Bladder microvascular endothelial cell (primary cell): ENCODE measurements around the gene WDR35. TPM values are rescaled to one million over a fixed set of nuclear protein-coding genes. Genes with fewer than 3 reads are reported as not detected.

Experiments used
- total RNA-seq: library from RNA; depleted of rRNA; stranded (reverse); fragments of >200 nt; gene quantifications from 2 replicates; pipeline ENCODE4 v1.2.3, GENCODE V29; 2014

WDR35 gene
- total RNA-seq = 5.3 and 12.1 TPM in 2 replicates

GRCh38 chr2:19989667-19990415 is at the start of gene WDR35:
Gene WDR35, minus strand, starts transcription at chr2:19990105. Its CDS starts 90 bp downstream, at chr2:19990015.

DNA sequence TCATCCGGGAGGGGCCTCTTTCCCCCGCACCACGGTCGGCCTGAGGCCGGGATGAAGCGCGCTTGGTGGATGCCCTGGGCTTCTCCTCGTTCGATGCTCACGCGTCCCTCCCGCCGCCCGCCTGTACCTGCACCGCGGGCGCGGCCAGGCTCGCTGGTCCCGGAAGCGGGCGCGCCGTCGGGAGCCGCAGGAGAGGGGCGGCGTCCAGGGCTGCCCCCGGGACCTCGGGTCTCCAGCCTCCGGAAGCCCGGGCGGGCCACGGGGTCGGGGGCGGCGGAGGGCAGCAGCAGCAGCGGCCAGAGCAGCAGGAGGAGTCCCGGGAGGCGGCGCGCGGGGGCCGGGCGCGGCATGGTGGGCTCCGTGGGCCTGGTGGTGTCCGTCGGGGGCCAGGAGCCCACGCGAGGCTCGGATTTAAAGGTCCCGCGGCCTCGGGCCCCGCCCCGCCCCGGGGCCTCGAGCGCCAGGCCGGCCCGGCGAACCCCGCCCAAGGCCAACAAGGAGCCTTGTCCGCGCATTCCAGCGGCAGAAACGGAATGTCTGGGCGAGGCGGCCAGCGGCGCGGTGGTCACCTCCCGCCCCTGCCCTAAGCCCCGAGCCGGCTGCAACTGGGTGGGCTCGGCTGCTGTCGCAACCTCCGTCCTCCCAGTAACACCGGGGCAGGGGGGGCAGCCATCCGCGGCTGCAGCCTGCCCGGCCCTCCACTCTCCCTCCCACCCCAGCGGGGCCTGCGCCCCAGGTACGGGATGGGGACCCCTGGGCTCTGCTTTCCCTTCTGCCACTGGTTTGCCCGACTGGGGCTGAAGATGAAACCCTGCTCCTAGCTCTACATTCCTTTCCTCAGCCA is 22.6 kb upstream of the WDR35 start, which contains the start of gene MATN3:
Gene MATN3, minus strand, starts transcription at position 387 of the 844 bp plus-strand sequence. Its CDS starts 37 bp downstream, at position 350.

DNA sequence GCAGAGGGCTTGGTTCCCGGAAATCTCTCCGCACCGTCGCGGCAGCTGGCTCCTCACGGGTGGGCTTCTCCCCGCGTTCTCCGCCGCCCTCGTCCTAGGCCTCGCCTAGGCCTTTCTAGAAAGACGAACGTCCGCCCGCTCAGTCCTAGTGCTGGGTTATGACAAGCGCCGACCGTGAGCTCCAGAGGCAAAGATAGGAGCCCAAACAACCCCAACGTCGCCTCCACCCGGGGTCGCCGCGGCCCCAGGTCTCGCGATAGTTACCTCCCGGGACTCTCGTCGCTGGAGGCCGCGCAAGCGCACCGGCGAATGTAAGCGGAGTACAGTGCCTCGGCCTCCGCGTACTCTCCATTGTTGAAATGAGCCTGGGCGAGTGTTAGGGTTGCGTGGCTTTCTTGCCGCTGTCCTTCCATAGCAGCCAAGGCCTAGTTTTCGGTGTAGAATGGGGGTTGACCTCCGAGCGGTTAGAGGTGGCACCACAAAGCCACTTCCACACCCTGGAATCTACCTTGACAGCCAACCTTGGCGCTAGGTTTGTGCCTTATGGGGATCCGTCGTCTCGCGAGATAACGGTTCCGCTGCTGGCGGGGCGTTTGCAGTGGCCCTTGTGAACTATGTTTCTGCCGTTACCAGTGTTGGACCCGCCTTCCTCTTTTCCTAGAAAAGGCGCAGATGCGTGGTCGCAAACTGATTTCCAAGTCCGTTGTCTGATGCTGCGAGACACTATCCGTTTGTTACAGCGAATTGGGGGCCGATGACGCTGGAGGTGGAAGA is 88.3 kb downstream of the WDR35 start, which contains the start of gene TTC32:
Gene TTC32, minus strand, starts transcription at position 542 of the 774 bp plus-strand sequence. Its CDS starts 129 bp downstream, at position 413.

Other genes with a start within 250 kb of the WDR35 start
- gene TTC32, start 88.1 kb downstream of the WDR35 start, total RNA-seq = 4.0 and 10.0 TPM in 2 replicates
- gene MATN3, start 22.6 kb upstream of the WDR35 start, total RNA-seq = 1.0 and 1.9 TPM in 2 replicates
- 76.3 and 170 TPM in 2 replicates for gene LAPTM4A, start 61.5 kb upstream of the WDR35 start, total RNA-seq
- gene SDC1, start 235.0 kb upstream of the WDR35 start, total RNA-seq = 0.65 and 1.4 TPM in 2 replicates